HL-60 (cell line): ENCODE data around the gene EMD.

Source experiments
- CTCF ChIP-seq: IDR thresholded peaks from one replicate; pipeline ENCODE4 v1.5.1; 2011; ENCODE audit warnings: low read length, control low read depth, inconsistent platforms; ENCODE audit not compliant: insufficient read depth
- POLR2AphosphoS5 ChIP-seq: IDR thresholded peaks from 2 replicates; pipeline ENCODE4 v1.6.1; 2012; ENCODE audit warnings: low read depth
- SPI1 ChIP-seq: IDR thresholded peaks from 2 replicates; pipeline ENCODE4 v1.6.1; 2012; ENCODE audit warnings: low read depth, mild to moderate bottlenecking, borderline replicate concordance

GRCh38 chrX:154351183-154352011 is 27.7 kb upstream of the EMD start:
- no peak for TF ChIP-seq POLR2AphosphoS5
- no peak for TF ChIP-seq CTCF
- no peak for TF ChIP-seq SPI1
